Activated CD4-positive, alpha-beta memory T cell treated with anti-CD3 and anti-CD28 coated beads, Interleukin-2, amount 10 ng/mL, durations not matched to agents 7 days and 5 days (primary cell): Measurements from ENCODE around the gene KMT2E. TPM values are rescaled to one million over a fixed set of nuclear protein-coding genes. Genes with fewer than 3 reads are reported as not detected.
"Not testable (repeated sequence)": the region's sequence is repeated elsewhere in the genome, so short reads cannot be mapped to it uniquely, and the experiment has no call there.

Source experiments
- CTCF ChIA-PET: fragments of 350-600 bp; sonication (Branson Sonifier 250); formaldehyde crosslinking; loops from one replicate; lab custom pipeline; 2021; ENCODE audit warnings: antibody characterized with exemption, inconsistent platforms; lab: Charles Lee
- POLR2A ChIA-PET: fragments of 350-600 bp; sonication (Branson Sonifier 250); formaldehyde crosslinking; loops from one replicate; lab custom pipeline; 2021; ENCODE audit warnings: antibody characterized with exemption; lab: Charles Lee
- DNase-seq: peaks from one replicate; pipeline ENCODE4 v3.0.0-alpha.2; 2020
- H3K27ac Mint-ChIP-seq: one replicate; pipeline ENCODE4 v1.8.0; 2021; ENCODE audit warnings: mild to moderate bottlenecking, mixed read lengths
- H3K27me3 Mint-ChIP-seq: one replicate; pipeline ENCODE4 v1.8.0; 2021; ENCODE audit warnings: mixed read lengths
- H3K36me3 Mint-ChIP-seq: one replicate; pipeline ENCODE4 v1.8.0; 2021; ENCODE audit warnings: low read depth, mixed read lengths
- H3K4me1 Mint-ChIP-seq: one replicate; pipeline ENCODE4 v1.8.0; 2021; ENCODE audit warnings: mixed read lengths
- H3K4me3 Mint-ChIP-seq: one replicate; pipeline ENCODE4 v1.8.0; 2021; ENCODE audit warnings: mild to moderate bottlenecking, mixed read lengths
- H3K9me3 Mint-ChIP-seq: one replicate; pipeline ENCODE4 v1.8.0; 2021; ENCODE audit warnings: mixed read lengths
- total RNA-seq, 2 experiments: library from RNA; stranded (reverse); gene quantifications; one replicate each; pipeline ENCODE4 v1.2.3, GENCODE V29; 2021

KMT2E gene
- total RNA-seq, 2 experiments from 2014 or later, result 122 to 128 TPM

GRCh38 chr7:105037319-105037718 is 23.3 kb downstream of the KMT2E start:
- Mint-ChIP-seq H3K4me3 (no peak overlapping the region), H3K36me3 (peaks cover 29% of the 10 kb centered on the region), H3K4me1 (peaks cover 48% of the 10 kb centered on the region), H3K27ac (no peak overlapping the region), H3K27me3 (no peaks in the 10 kb centered on the region), H3K9me3 (no peaks in the 10 kb centered on the region)
- DNase-seq, result no peak
- POLR2A ChIA-PET, result interaction anchor here (1.5 to 9.4 kb wide), 4 partner anchors 24 to 96 kb away, joined by 3 to 92 read pairs (median 6); partner anchors contain the start of gene KMT2E
- CTCF ChIA-PET, result interaction anchor here (0.9 to 2.0 kb wide), 6 partner anchors 16 to 56 kb away, joined by 3 to 6 read pairs (median 4); no protein-coding TSS in a partner anchor

GRCh38 chr7:105044449-105045070 is 30.6 kb downstream of the KMT2E start:
- no peaks in the 10 kb centered on the region for H3K27me3 Mint-ChIP-seq
- no peaks in the 10 kb centered on the region for H3K9me3 Mint-ChIP-seq
- ChIA-PET POLR2A (interaction anchor here (9.4 kb wide), 1 partner anchor 31 kb away, joined by 92 read pairs; the partner anchor contains the start of gene KMT2E), CTCF (no interaction called here)
- H3K36me3 Mint-ChIP-seq, result peaks cover 66% of the 10 kb centered on the region
- no peak overlapping the region for H3K4me3 Mint-ChIP-seq
- no peak overlapping the region for H3K27ac Mint-ChIP-seq
- DNase-seq, result no peak
- H3K4me1 Mint-ChIP-seq, result peaks cover 27% of the 10 kb centered on the region

GRCh38 chr7:105046414-105046813 is 32.4 kb downstream of the KMT2E start:
- Mint-ChIP-seq H3K27me3 (no peaks in the 10 kb centered on the region), H3K4me3 (no peak overlapping the region), H3K27ac (no peak overlapping the region), H3K9me3 (no peaks in the 10 kb centered on the region), H3K36me3 (peaks cover 72% of the 10 kb centered on the region), H3K4me1 (peaks cover 33% of the 10 kb centered on the region)
- ChIA-PET CTCF (no interaction called here), POLR2A (interaction anchor here (1.2 kb wide), 1 partner anchor 33 kb away, joined by 5 read pairs; the partner anchor contains the start of gene KMT2E)
- no peak for DNase-seq

GRCh38 chr7:105047932-105048331 is 33.9 kb downstream of the KMT2E start:
- Mint-ChIP-seq H3K36me3 (peaks cover 71% of the 10 kb centered on the region), H3K27ac (no peak overlapping the region), H3K4me3 (no peak overlapping the region), H3K27me3 (no peaks in the 10 kb centered on the region), H3K4me1 (peaks cover 32% of the 10 kb centered on the region), H3K9me3 (no peaks in the 10 kb centered on the region)
- ChIA-PET POLR2A (interaction anchor here (0.8 to 2.0 kb wide), 2 partner anchors 9 to 35 kb away, joined by 4 to 5 read pairs; no protein-coding TSS in a partner anchor), CTCF (interaction anchor here (2.7 kb wide), 1 partner anchor 66 kb away, joined by 10 read pairs; no protein-coding TSS in a partner anchor)
- no peak for DNase-seq

- DNase-seq, result no peak
- POLR2A ChIA-PET, result interaction anchor here (0.7 to 2.0 kb wide), 2 partner anchors 34 to 35 kb away, joined by 3 to 4 read pairs; no protein-coding TSS in a partner anchor
- H3K36me3 Mint-ChIP-seq, result peaks cover 73% of the 10 kb centered on the region
- peaks cover 24% of the 10 kb centered on the region for H3K4me1 Mint-ChIP-seq
- H3K27ac Mint-ChIP-seq, result no peak overlapping the region
- H3K9me3 Mint-ChIP-seq, result no peaks in the 10 kb centered on the region
- H3K27me3 Mint-ChIP-seq, result no peaks in the 10 kb centered on the region
- H3K4me3 Mint-ChIP-seq, result no peak overlapping the region
- CTCF ChIA-PET, result interaction anchor here (3.6 kb wide), 1 partner anchor 69 kb away, joined by 11 read pairs; no protein-coding TSS in a partner anchor
These were observed 36.5 kb downstream of the KMT2E start for GRCh38 chr7:105050493-105050892.

GRCh38 chr7:105050899-105051298 is 36.9 kb downstream of the KMT2E start:
- Mint-ChIP-seq H3K4me1 (peaks cover 27% of the 10 kb centered on the region), H3K36me3 (peaks cover 74% of the 10 kb centered on the region)
- H3K4me3 Mint-ChIP-seq, H3K27ac Mint-ChIP-seq, DNase-seq, H3K27me3 Mint-ChIP-seq, H3K9me3 Mint-ChIP-seq: not testable (repeated sequence)
- ChIA-PET CTCF (interaction anchor here (3.6 kb wide), 1 partner anchor 70 kb away, joined by 11 read pairs; no protein-coding TSS in a partner anchor), POLR2A (interaction anchor here (2.0 kb wide), 1 partner anchor 36 kb away, joined by 4 read pairs; no protein-coding TSS in a partner anchor)

- Mint-ChIP-seq H3K4me1 (peaks cover 38% of the 10 kb centered on the region), H3K27ac (no peak overlapping the region), H3K27me3 (no peaks in the 10 kb centered on the region), H3K4me3 (no peak overlapping the region), H3K36me3 (peaks cover 67% of the 10 kb centered on the region), H3K9me3 (no peaks in the 10 kb centered on the region)
- ChIA-PET POLR2A (interaction anchor here (1.0 to 2.6 kb wide), 2 partner anchors 38 to 41 kb away, joined by 3 to 14 read pairs; partner anchors contain the start of gene KMT2E), CTCF (interaction anchor here (0.6 to 0.7 kb wide), 2 partner anchors 74 to 104 kb away, joined by 3 read pairs; no protein-coding TSS in a partner anchor)
- DNase-seq, result no peak
These were observed 41.1 kb downstream of the KMT2E start for GRCh38 chr7:105055084-105055483.

- Mint-ChIP-seq H3K4me1 (peaks cover 36% of the 10 kb centered on the region), H3K9me3 (no peaks in the 10 kb centered on the region), H3K4me3 (no peak overlapping the region), H3K36me3 (peaks cover 66% of the 10 kb centered on the region), H3K27me3 (no peaks in the 10 kb centered on the region), H3K27ac (no peak overlapping the region)
- no peak for DNase-seq
- ChIA-PET CTCF (interaction anchor here (0.6 to 1.2 kb wide), 4 partner anchors 74 to 416 kb away, joined by 3 read pairs; no protein-coding TSS in a partner anchor), POLR2A (interaction anchor here (0.8 to 2.6 kb wide), 3 partner anchors 39 to 73 kb away, joined by 3 to 14 read pairs (median 3); partner anchors contain the start of gene KMT2E)
These were observed 41.6 kb downstream of the KMT2E start for GRCh38 chr7:105055621-105056020.

GRCh38 chr7:105057472-105057871 is 43.5 kb downstream of the KMT2E start:
- no peak for DNase-seq
- ChIA-PET CTCF (no interaction called here), POLR2A (interaction anchor here (1.0 kb wide), 1 partner anchor 43 kb away, joined by 3 read pairs; no protein-coding TSS in a partner anchor)
- Mint-ChIP-seq H3K9me3 (no peaks in the 10 kb centered on the region), H3K4me1 (peaks cover 37% of the 10 kb centered on the region), H3K4me3 (no peak overlapping the region), H3K27me3 (no peaks in the 10 kb centered on the region), H3K27ac (no peak overlapping the region), H3K36me3 (peaks cover 56% of the 10 kb centered on the region)

GRCh38 chr7:105060437-105060836 is 46.4 kb downstream of the KMT2E start:
- H3K9me3 Mint-ChIP-seq, result no peaks in the 10 kb centered on the region
- H3K36me3 Mint-ChIP-seq, result peaks cover 57% of the 10 kb centered on the region
- CTCF ChIA-PET, result no interaction called here
- no peak overlapping the region for H3K27ac Mint-ChIP-seq
- H3K4me3 Mint-ChIP-seq, result no peak overlapping the region
- DNase-seq, result no peak
- H3K27me3 Mint-ChIP-seq, result no peaks in the 10 kb centered on the region
- peaks cover 39% of the 10 kb centered on the region for H3K4me1 Mint-ChIP-seq
- POLR2A ChIA-PET, result interaction anchor here (0.8 kb wide), 1 partner anchor 76 kb away, joined by 3 read pairs; no protein-coding TSS in a partner anchor

- H3K27me3 Mint-ChIP-seq, result no peaks in the 10 kb centered on the region
- H3K36me3 Mint-ChIP-seq, result peaks cover 52% of the 10 kb centered on the region
- H3K4me1 Mint-ChIP-seq, result peaks cover 34% of the 10 kb centered on the region
- CTCF ChIA-PET, result interaction anchor here (0.5 to 0.9 kb wide), 2 partner anchors 78 to 89 kb away, joined by 3 read pairs; no protein-coding TSS in a partner anchor
- H3K9me3 Mint-ChIP-seq, result no peaks in the 10 kb centered on the region
- no peak for DNase-seq
- no peak overlapping the region for H3K27ac Mint-ChIP-seq
- POLR2A ChIA-PET, result interaction anchor here (0.8 kb wide), 1 partner anchor 77 kb away, joined by 3 read pairs; no protein-coding TSS in a partner anchor
- no peak overlapping the region for H3K4me3 Mint-ChIP-seq
These were observed 46.9 kb downstream of the KMT2E start for GRCh38 chr7:105060923-105061322.

GRCh38 chr7:105065104-105065503 is 51.1 kb downstream of the KMT2E start:
- Mint-ChIP-seq H3K27ac (no peak overlapping the region), H3K4me3 (no peak overlapping the region), H3K4me1 (peaks cover 18% of the 10 kb centered on the region), H3K27me3 (no peaks in the 10 kb centered on the region), H3K9me3 (no peaks in the 10 kb centered on the region), H3K36me3 (peaks cover 56% of the 10 kb centered on the region)
- ChIA-PET CTCF (no interaction called here), POLR2A (no interaction called here)
- no peak for DNase-seq
